Measurements from ENCODE around the gene SAP130.
A peak's percentile ranks its signal among the peaks of the same experiment; 100 is the strongest.

Gene SAP130

GRCh38 chr2:128028668-128029054 lies 802 bp upstream of the SAP130 start:
- peak overlapping the region; percentile 63 for H3K4me3 ChIP-seq (ENCODE audit: control insufficient read depth, low read depth, low read length)
- TF ChIP-seq, protein P1, sequence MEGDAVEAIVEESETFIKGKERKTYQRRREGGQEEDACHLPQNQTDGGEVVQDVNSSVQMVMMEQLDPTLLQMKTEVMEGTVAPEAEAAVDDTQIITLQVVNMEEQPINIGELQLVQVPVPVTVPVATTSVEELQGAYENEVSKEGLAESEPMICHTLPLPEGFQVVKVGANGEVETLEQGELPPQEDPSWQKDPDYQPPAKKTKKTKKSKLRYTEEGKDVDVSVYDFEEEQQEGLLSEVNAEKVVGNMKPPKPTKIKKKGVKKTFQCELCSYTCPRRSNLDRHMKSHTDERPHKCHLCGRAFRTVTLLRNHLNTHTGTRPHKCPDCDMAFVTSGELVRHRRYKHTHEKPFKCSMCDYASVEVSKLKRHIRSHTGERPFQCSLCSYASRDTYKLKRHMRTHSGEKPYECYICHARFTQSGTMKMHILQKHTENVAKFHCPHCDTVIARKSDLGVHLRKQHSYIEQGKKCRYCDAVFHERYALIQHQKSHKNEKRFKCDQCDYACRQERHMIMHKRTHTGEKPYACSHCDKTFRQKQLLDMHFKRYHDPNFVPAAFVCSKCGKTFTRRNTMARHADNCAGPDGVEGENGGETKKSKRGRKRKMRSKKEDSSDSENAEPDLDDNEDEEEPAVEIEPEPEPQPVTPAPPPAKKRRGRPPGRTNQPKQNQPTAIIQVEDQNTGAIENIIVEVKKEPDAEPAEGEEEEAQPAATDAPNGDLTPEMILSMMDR (IDR thresholded peaks at IDR 0.05; ENCODE audit: control insufficient read depth, insufficient read depth, low read depth, low read length, missing control alignments): no peak
- DNase-seq (ENCODE audit: low read depth): no peak

DNA sequence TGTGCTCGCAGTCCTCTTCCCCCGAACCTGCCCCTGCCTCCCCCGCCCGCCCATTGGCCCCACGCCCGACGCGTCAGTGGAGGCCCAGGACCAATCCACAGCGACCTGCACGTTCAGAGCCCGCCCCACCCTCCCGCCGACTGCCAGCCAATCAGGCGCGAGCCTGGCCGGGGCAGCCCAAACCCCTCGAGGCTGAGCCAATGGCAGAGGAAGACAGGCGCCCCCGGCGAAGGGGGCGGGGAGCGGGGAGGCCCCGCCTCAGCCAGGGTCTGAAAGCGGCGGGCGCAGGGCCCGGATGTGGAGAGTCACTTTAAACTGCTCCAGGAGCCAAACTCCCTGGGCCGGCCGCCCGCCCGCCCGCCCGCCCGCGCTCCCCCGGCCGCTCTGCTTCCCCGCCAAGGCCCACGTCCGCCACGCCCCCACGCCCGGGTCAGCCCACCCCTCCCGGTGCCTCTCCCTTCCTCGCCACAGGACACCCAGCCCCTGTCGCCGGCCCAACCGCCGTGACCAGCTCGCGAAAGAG lies 520 bp downstream of the SAP130 start:
- DNase-seq (ENCODE audit: low read depth): peak; percentile 95
- TF ChIP-seq, protein P1 (IDR thresholded peaks at IDR 0.05; ENCODE audit: control insufficient read depth, insufficient read depth, low read depth, low read length, missing control alignments): no peak
- peak overlapping the region; percentile 89 for H3K4me3 ChIP-seq (ENCODE audit: control insufficient read depth, low read depth, low read length)

GRCh38 chr2:128026448-128027277 lies 1.2 kb downstream of the SAP130 start:
- DNase-seq (ENCODE audit: low read depth): no peak
- TF ChIP-seq, protein P1 (IDR thresholded peaks at IDR 0.05; ENCODE audit: control insufficient read depth, insufficient read depth, low read depth, low read length, missing control alignments): no peak

GRCh38 chr2:128024816-128025215 lies 3.0 kb downstream of the SAP130 start:
- no peak for DNase-seq (ENCODE audit: low read depth)
- no peak overlapping the region for H3K4me3 ChIP-seq (ENCODE audit: control insufficient read depth, low read depth, low read length)
- TF ChIP-seq, protein P1 (IDR thresholded peaks at IDR 0.05; ENCODE audit: control insufficient read depth, insufficient read depth, low read depth, low read length, missing control alignments): no peak

More at GRCh38 chr2:128026448-128027277, 1.2 kb downstream of the SAP130 start:
- peak overlapping the region; percentile 89 for H3K4me3 ChIP-seq (ENCODE audit: control insufficient read depth, low read depth, low read length)

- TF ChIP-seq, protein P1 (IDR thresholded peaks at IDR 0.05; ENCODE audit: control insufficient read depth, insufficient read depth, low read depth, low read length, missing control alignments): no peak
- no peak for DNase-seq (ENCODE audit: low read depth)
- H3K4me3 ChIP-seq (ENCODE audit: control insufficient read depth, low read depth, low read length): no peak overlapping the region
Measured at GRCh38 chr2:128017561-128017960, 10.3 kb downstream of the SAP130 start.

DNA sequence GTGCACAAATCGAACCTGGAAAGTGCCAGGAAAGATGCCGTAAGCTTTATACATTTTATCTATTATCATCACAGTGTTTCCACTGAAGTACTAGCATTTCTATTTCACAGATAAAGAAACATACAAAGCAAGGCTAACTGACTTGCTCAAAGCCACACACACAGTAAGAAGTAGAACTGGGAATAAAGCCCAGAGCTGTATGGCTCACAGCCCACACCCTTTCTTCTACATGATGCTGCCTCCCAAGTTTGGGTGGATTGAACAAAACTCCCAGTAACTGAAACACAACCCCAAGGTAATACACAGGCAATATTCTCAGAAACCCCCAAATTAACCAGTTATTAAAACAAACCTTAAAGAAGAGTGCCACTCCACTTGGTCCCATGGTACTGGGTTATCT lies 11.2 kb downstream of the SAP130 start:
- TF ChIP-seq, protein P1 (IDR thresholded peaks at IDR 0.05; ENCODE audit: control insufficient read depth, insufficient read depth, low read depth, low read length, missing control alignments): no peak
- no peak for DNase-seq (ENCODE audit: low read depth)
- no peak overlapping the region for H3K4me3 ChIP-seq (ENCODE audit: control insufficient read depth, low read depth, low read length)

Measured in AG09309 (cell line).